ENCODE measurements around the gene EVI5L.

The EVI5L gene

GRCh38 chr19:7861619-7862412 is 31.8 kb downstream of the EVI5L start:
- DNase-seq = no peak

DNA sequence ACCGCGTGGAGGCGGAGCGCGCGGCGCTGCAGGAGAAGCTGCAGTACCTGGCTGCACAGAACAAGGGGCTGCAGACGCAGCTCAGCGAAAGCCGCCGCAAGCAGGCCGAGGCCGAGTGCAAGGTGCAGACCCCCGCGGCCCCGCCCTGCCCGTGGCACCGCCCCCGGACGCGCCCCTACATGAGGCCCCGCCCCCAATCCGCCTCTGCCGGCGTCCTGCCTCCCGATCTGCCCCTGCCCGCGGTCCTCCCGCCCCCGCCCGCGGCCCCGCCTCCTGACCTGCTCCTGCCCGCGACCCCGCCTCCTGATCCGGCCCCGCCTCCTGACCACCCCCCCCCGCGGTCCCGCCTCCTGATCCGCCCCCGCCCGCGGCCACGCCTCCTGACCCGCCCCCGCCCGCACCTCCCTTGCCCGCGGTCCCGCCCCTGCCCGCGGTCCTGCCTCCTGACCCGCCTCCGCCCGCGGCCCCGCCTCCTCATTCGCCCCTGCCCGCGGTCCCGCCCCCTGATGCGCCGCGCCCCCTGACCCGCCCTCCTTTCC is 32.5 kb downstream of the EVI5L start:
- DNase-seq = no peak

DNA sequence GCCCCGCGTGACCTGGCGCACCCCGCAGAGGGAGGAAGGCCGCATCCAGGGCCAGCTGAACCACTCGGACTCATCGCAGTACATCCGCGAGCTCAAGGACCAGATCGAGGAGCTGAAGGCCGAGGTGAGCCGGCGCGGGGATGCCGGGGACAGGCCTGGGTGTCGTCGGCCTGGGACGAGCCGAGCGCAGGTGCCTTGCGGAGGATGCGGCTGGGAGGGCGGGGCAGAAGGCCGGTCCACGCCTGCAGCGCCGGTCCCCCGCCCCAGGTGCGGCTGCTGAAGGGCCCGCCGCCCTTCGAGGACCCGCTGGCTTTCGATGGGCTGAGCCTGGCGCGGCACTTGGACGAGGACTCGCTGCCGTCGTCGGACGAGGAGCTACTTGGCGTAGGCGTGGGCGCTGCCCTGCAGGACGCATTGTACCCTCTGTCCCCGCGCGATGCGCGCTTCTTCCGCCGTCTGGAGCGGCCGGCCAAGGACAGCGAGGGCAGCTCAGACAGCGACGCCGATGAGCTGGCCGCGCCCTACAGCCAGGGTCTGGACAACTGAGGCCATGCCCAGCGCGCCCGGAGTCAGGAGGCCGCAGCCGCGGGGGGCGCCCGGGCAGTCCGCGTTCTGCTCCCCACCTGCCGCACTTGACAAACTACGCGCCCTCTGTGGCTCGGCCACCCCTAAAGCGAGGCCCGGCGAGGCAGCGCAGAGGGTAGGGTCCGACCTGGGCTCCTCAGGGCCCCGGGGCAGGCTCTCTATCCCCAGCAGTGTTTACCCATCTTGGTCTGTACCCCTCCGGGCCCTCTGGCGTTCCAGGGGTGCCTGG is 33.3 kb downstream of the EVI5L start:
- no peak for DNase-seq

DNA sequence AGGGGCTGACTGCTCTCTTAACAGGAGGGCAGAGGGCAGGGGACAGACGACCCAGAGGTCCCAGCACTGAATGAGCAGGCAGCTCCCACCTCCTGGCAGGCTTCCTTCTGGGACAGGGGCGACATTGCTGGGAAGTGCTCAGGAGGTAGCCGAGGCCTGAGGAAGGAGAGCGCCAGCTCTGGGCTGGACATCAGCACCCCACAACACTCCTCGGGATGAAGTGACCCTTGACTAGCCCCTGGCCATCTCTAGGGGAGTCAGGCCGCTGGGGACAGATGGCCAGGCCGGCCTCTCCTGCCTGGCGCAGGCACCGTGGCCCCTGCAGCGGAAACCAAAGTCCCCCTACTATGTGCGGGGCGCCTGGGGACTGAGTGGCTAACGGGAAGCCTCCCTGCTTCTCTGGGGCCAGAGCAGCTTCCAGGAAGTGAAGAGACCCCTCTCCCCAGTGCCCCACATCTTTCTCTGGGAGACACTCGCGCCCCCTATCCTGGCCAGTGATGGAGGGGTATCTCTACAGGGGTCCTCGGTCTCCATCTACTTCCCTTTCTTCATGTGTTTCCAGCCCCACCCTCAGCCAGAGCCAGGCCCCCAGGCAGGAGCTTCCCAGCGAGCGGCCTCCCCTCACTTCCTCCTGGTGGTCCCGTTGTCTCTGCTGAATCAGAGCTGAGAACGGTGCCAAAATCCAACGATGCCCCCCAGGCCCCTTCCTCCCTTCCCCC is 34.1 kb downstream of the EVI5L start:
- no peak for DNase-seq

DNA sequence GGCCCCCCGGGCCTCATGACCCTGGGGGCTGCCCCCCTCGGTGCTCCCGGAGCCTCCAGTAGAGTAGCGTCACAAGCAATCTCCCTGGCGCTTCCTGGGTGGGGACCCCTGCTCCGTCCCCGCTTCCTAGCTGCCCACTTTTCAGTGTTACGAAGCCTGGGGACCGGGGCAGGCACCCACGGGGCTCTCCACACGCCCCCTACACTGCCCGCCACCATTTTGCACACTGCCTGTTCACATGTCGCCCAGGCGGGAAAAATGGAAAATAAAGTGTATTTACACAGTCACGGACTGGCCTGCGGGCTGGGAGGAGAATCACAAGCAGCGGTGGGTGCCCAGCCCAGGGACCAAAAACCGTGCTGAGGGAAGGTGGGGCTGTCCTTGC is 34.7 kb downstream of the EVI5L start:
- DNase-seq = no peak

GRCh38 chr19:7865262-7865911 is 35.4 kb downstream of the EVI5L start:
- DNase-seq = no peak

- no peak for DNase-seq
Observed at GRCh38 chr19:7866399-7867091, 36.5 kb downstream of the EVI5L start.

- no peak for DNase-seq
Observed at GRCh38 chr19:7867092-7867844, 37.2 kb downstream of the EVI5L start.

- DNase-seq = no peak
Observed at GRCh38 chr19:7868326-7868670, 38.3 kb downstream of the EVI5L start.

GRCh38 chr19:7868671-7869452 is 38.8 kb downstream of the EVI5L start:
- no peak for DNase-seq

DNA sequence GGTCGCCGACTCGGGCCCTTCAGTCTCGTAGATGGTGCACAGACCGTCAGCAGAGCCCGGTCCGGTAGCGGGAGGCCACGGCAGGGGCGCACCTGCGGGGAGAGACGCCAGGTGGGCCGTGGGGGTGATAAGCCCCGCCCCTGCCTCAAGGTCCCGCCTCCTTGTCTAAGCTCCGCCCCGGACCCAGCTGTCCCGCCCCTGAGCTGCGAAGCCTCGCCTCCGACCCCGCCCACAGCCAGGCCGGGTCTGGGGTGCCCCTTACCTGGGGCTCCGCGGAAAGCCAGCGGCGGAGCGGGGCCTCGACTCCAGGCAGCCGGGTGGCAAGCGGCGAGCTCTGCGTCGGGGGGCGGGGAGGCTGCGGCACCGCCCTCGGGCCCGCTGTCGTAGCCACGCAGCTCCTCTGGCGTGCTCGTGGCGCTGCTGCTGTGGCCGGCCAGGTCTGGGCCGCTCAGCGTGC is 39.5 kb downstream of the EVI5L start:
- no peak for DNase-seq

GRCh38 chr19:7869910-7870511 is 40.0 kb downstream of the EVI5L start:
- DNase-seq = no peak

DNA sequence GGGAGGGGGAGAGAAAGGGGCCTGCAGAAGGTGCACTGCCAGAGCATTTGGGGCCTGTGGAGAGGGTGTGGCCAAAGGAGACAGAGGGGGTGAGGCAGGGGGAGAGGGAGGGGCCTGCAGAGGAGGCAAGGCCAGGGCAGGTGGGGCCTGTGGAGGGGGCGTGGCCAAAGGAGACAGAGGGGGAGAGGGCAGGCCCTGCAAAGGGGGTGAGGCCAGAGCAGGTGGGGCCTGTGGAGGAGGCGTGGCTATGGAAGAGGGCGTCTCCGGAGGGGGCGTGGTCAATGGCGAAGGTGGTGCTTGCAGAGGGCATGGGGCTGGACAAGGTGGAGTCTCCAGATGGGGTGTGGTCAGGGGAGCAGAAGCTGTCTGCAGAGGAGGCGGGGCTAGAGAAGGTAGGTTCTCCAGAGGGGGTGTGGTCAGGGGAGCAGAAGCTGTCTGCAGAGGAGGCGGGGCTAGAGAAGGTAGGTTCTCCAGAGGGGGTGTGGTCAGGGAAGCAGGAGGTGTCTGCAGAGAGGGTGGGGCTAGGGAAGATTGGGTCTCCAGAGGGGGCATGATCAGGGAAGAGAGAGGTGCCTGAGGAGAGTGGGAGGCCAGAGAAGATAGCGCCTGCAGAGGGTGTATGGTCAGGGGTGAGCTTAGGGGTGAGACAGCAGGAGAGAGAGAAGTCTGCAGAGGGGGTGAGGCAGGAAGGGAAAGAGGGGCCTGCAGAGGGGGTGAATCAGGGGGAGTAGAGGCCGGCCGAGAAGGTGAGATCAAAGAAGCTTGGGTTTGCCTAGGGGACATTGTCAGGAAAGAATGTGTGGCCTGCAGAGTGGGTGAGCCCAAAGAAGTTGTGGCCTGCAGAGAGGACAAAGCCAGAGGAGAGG is 40.8 kb downstream of the EVI5L start:
- DNase-seq = no peak

- DNase-seq = peak in 1 of 2 experiments; percentile 11
Observed at GRCh38 chr19:7871437-7872305, 41.7 kb downstream of the EVI5L start.

DNA sequence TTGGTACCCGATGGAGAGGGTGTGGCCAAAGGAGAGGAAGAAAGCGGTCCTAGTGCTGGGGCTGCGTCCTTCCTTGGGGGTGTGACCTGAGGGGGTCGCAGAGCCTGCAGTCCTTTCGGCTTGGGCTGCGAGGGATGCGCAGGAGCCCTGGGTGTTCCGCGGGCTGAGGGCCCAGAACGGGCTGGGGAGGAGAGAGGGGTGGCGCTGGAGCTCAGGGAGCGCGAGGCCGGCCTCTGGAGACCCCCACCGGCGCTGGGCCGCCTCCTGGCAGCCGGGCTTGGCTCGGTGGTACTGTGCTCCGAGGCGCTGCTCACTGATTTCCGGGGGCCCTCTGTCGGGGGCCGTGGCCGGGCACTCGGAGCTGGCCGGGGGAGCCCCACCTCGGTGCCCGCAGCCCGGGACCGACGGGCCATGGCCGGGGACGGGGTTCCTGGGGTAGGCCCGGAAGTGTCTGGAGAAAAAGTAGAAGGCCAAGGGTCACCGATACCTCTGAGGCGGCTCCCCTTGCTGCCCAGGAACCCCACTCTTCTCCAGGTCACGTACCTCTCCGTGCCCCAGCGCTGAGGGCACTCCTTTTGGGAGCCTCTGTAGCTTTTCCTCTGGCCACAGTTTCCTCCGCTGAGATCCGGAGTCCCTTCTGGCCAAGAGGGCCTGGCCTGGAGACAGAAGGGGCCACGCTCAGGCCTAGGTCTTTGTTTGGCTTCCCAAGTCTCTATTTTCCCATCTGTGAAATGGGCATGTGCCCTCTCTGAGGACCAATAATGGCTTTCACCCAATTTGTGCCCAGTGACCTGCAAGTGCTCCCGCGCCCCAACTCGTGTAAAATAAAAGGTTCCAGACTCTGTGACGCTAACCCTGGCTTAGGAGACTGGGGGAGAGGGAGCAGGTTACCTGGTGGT is 42.5 kb downstream of the EVI5L start:
- no peak for DNase-seq

GRCh38 chr19:7873304-7874075 is 43.5 kb downstream of the EVI5L start:
- DNase-seq = no peak

All from cerebellar nuclear complex (tissue), 1 donor.